GM18499 (cell line): Measurements from ENCODE around the gene GNG14.
A peak's percentile ranks its signal among the peaks of the same experiment; 100 is the strongest.
"Not testable (repeated sequence)": the region's sequence is repeated elsewhere in the genome, so short reads cannot be mapped to it uniquely, and the experiment has no call there.

Experiments
- ATAC-seq: cut with Tn5 transposase; IDR thresholded peaks from one replicate; pipeline ENCODE4 v1.9.1; 2021; ENCODE audit warnings: moderate number of reproducible peaks; ENCODE audit not compliant: insufficient read depth, unreplicated experiment

GNG14 gene

DNA sequence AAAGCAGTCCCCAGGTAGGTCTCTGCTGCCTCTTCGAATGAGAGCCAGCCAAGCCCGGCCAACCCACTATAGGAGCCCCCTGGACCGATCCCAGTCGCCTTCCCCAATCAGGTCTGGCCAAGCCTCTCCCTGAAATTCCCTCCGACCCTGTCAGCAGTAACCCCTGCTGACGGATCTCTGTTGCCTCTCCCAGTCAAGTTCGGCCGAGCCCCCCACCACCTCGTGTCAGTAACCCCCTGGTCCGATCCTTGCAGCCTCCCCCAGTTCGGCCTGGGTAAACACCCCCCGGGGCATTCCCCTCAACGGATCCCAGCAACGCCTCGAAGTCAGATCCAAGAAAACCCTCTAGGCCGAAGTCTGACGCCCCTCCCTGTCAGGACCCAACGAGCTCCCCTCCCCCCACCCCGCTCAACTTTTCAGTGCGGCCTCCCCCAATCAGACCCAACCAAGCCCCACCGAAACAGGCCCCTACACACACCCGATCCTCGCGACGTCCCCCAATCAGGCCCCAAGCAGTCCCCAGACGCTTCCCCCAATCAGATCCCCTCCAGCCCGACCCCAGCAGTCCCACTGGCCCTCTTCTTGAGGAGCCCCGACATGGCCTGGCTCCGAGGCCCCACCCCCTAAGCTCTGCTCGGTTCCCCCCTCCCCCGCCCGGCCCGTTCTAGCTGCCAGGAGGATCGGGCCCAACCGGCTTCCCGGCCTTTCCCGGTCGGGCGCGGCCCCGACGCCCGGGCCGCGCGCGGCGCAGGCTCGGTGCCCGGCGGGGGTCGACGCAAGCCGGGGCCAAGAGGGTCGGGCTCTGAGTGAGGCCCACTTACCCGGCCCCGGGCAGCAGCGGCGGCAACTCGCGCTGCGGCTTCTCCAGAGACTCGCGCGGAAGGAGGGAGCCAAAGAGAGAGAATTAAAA, 34.1 kb downstream of the GNG14 start:
- peak; percentile 7 for ATAC-seq

DNA sequence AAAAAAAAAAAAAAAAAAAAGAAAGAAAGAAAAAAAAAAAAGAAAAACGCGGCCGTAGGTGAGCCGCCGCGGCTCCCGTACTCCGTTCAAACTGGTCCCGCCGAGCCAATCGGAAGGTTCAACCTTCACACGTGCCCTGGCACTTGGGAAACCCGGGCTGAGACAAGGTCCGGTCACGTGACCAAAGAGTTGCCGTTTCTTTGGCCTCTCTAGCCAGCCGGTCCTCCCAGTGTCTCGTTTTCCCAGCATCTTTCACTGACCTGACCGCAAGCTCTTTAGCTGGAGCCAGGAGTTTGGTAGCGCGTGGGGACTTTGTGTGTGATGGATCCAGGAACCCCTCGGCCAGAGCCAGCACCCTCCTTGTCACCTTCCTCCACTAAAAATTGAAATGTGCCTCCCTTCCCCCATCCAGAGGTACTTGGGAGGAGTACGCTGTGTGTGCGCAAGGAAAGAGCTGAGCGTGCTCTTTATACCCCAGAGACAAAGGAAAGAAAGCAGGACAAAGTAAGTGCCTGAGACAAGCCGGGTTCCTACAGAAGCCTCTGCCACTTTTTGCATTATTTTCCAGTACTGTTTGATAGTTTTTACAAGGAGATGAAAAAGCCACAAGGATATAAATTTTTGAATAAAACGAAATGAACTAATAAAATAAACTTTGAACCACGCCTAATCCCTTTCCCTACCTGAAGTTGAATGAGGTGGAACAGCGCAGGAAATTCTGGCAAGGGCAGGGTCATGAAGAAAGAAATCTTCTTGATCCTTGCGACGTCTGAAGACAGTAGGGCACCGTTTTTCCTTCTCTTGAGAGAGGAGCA, 35.0 kb downstream of the GNG14 start:
- peak; percentile 63 for ATAC-seq

DNA sequence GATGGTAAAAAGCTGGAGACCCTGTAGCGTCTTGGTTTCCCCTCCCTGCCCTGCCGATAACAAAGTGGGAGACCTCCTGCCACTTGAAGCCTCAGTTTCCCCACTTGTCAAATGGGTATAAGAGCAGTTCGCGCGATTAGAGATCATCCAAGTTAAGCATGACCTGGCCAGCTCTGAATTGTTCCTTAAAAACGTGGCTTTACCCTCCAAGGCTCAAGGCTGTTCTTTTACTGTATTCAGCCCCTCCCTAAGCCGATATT, 35.5 kb downstream of the GNG14 start:
- ATAC-seq, result no peak

DNA sequence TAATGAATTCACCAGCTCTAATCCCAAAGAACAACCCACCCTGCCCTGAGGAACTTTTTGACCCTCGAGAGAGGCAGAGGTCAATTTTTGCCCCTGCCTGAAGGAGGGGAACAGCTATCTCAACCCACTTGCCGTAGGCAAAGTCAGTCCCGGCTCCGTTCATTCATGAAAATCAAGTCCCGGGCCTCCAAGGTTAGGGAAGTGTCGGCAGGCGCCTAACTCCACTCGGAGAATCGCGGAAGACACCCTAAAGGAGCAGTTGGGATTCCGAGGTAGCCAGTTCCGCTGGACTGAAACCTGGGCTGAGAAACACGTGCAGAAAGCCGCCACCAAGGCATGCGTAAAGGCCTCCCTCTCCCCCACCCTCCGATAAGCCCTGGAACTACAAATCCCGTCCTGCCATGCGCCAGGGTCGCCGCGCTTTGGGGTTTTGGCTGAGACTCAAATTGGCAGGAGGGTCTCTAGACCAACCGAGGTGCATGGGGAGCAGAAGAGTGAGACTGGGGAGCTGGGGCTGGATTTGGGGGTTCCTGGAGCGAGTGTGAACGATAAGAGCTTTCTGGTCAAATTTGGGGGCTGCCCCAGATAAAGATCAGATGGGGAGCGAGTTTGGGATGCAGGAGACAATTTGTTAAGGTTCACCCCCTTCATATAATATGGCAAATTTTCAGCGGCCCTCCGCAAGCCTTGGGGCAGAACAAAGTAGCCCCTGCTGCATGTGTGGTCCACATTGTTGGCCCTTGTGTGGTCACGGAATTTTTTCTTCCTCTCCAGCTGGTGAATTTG, 36.0 kb downstream of the GNG14 start, which contains the start of gene TNPO2:
TNPO2 (minus strand) TSS at position 292 of the 786 bp plus-strand sequence. CDS start 2,955 bp downstream, outside the sequence.
- ATAC-seq, result no peak

DNA sequence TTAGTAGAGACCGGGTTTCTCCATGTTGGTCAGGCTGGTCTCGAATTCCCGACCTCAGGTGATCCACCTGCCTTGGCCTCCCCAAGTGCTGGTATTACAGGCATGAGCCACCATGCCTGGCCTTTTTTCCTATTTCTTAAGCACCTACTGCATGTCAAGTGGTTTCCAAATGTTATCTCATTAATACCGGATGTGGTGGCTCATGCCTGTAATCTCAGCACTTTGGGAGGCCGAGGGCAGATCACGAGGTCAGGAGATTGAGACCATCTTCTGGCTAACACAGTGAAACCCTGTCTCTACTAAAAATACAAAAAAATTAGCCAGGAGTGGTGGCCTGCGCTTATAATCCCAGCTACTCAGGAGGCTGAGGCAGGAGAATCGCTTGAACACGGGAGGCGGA, 37.8 kb downstream of the GNG14 start:
- ATAC-seq, result not testable (repeated sequence)

DNA sequence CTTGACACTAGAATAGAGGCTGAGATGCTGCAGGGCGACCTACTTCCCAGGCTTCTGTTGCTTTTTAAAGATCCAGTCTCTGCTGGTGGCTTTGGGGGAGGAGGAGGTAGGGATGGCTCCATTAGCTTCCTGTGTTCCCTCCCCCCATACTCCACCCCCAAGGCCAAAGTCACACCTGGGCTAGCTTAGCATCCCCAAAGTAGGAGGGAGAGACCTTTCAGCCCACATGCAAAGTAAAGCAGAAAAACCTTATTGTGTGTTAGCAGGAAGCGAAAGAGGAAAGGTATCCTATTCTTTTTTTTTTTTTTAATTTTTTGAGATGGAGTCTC, 39.2 kb downstream of the GNG14 start:
- ATAC-seq, result no peak

DNA sequence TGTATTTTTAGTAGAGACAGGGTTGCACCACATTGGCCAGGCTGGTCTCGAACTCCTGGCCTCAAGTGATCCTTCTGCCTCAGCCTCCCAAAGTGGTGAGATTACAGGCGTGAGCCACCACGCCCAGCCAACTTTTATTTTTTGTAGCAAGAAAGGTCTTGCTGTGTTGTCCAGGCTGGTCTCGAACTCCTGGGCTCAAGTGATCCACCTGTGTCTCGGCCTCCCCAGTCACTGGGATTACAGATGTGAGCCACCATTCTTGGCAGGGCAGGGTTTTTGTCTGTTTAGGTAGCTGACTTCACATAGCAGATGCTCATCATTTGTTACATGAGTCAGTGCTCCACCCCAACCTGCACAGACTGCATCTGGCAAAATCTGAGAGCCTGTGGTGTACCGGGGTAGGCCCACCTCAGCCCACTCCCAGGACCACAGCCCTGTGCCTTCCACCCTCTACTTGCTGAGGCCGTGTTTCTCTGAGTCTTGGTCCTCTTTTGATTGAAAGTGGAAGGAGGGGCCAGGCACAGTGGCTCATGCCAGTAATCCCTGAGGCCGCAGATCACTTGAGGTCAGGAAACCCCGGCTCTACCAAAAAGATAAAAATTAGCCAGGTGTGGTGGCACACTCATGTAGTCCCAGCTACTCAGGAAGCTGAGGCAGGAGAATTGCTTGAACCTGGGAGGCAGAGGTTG, 40.1 kb downstream of the GNG14 start:
- ATAC-seq, result no peak

DNA sequence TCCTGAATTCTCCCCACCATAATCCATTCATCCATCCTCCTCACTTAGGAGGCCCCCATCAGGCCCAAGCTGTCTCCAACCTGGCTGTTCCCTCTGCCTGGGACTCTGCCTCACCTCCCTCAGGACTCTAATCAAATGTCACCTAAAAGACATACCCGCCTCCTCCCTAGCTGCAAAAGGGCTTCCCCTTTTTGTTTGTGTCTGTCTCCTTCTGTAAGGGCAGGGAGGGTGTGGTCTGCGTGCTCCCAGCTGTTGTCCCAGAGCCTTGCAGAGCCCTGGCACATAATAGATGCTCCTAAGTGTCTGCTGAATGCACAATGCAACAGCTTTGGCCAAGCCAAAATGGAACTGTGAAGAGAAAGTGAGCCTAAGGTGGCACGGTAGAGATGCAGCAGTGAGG, 42.3 kb downstream of the GNG14 start:
- ATAC-seq, result no peak

DNA sequence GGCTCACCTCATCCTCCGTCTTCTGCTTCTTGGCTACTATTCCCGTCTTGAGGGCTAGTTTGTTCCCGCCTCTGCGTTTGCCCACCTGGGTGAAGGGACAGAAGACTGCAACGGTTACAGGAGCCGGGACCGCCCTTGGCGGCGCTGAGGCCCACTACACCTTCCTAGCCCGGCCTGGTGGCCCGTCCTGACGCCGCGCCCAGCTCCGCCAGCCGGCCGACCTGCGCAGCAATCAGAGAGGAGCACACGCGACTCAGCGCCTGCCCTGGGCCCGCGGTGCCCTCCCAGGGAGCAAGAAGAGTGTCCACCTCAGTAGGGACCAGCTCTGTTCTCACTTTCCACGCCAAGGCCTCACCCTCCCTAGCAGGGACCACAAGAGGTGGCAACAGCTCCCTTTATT, 43.5 kb downstream of the GNG14 start:
- ATAC-seq, result no peak

DNA sequence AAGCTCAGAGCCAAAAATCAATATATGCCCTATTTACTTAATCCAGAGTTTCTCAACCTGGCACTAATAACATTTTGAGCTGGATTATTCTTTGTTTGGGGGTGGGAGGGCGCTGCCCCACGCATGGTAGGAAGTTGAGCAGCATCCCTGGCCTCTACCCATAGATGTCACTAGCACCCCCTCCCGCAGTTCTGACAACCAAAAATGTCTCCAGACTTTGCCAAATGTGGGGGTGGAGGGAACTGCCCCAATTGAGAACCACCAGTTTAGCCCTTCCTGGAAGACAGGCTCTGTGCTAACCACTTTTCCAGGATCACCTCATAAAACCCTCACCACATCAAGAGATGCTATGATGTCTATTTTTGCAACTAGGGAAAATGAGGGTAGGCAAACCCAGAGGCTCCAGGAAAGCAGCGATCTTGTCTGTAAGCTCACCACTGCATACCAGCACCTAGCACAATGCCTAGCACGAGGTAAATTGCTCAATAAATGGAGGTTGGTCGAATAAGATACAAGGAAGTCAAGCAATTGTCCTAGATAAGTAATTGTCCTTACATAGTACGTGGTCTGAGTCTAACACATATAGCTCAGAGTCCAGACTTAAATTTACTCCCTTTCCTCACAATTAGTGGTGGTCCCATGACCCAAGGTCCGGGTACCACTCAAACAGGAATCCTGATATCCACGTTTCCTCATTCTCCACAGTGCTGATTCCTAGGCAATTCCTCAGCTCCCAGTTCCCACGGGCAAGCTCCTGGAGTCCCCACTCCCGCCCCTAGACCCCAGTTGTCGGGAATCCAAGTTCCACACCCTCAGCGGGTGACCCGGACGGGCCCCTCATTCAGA, 45.8 kb downstream of the GNG14 start:
- no peak for ATAC-seq

DNA sequence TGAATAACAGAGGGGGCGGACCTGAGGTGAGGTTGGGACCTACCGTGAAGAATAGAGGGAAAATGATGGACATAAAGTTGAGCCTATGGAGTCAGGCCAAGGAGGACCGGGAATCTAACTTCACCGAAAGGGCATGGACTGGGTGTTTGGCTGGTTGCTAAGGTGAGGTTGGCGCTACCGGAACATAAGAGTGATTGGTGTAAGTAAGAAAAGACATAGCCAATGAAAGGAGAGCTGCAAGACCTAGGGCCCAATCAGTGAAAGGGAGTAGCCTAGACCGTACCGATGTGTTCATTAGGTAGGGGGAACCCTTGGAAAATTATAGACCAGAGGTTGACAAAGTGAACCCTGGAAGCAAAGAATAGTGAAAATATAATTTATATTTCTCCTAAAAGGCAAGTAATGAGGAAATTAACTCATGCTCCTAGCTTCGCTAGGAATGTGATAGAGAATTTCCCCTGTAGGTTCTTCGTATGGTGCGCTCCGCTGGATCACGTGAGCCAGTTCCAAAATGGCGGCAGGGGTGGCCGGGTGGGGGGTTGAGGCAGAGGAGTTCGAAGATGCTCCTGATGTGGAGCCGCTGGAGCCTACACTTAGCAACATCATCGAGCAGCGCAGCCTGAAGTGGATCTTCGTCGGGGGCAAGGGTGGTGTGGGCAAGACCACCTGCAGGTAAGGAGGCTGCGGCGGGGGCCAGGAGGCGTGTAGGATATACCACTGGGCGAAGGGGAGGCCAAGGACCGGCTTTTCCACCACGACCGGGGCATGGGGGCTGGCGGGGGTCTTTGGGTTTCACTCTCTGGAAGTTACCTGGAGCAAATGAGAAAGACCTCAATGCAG, 49.4 kb downstream of the GNG14 start, which contains the start of gene GET3:
GET3 (plus strand) TSS at position 503 of the 840 bp plus-strand sequence; CDS start at position 512, 9 bp downstream.
- ATAC-seq, result peak; percentile 55

DNA sequence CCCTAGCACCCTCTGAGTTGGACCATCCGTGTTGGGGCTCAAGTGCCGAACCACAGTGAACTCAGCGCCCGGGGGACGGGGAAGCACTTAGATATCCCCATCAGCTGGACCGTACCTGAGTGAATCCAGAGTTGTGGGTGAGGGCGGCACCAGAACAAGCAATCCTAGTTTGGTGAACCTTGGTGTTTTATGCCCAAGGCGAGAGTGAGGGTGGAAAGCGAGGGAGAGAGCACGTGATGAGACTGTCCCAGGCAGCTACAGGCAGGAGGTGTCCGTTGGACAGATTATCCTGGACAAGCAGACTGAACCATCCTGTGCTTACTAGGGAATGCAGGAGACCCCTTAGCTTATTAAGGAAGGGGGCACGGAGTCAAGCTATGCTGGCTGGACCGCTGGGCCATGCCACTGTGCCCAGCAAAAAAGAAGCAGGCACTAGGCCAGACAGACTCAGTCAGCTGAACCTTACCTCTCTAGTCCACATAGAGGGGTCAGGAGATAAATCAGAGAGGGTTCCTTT, 50.1 kb downstream of the GNG14 start:
- ATAC-seq, result no peak
